Nasal cavity respiratory epithelium epithelial cell of viscerocranial mucosa (primary cell): ENCODE results near the gene GASK1B. TPM values are rescaled to one million over a fixed set of nuclear protein-coding genes. Genes with fewer than 3 reads are reported as not detected.

ENCODE experiments used
- total RNA-seq: library from RNA; depleted of rRNA; stranded (reverse); fragments of >200 nt; gene quantifications from 2 replicates; pipeline ENCODE4 v1.2.3, GENCODE V29; 2014

The GASK1B gene
- 0.34 and 10.1 TPM in 2 replicates for total RNA-seq

GRCh38 chr4:158172261-158173258 lies at the start of gene GASK1B:
TSS of gene GASK1B (minus strand) at chr4:158173025. CDS start at chr4:158171375, 1,650 bp downstream.

GRCh38 chr4:158209825-158210807 lies 37.3 kb upstream of the GASK1B start, which contains the start of gene TMEM144:
TSS of gene TMEM144 (plus strand) at chr4:158210486. CDS start at chr4:158212668, 2,182 bp downstream.

Other genes starting within 250 kb of the GASK1B start
- gene TMEM144, start 37.5 kb upstream of the GASK1B start, total RNA-seq = 5.1 and 13.3 TPM in 2 replicates